HG03025 (cell line): ENCODE data around the gene OR4F3.
"Not testable (repeated sequence)": the region's sequence is repeated elsewhere in the genome, so short reads cannot be mapped to it uniquely, and the experiment has no call there.

ENCODE experiments used
- ATAC-seq: cut with Tn5 transposase; IDR thresholded peaks from one replicate; pipeline ENCODE4 v1.9.1; 2021; ENCODE audit warnings: mild to moderate bottlenecking, moderate library complexity; ENCODE audit not compliant: unreplicated experiment, low FRiP score

The OR4F3 gene

GRCh38 chr5:181366968-181367367 is at the start of gene OR4F3:
Gene OR4F3, plus strand, starts transcription at chr5:181367268.
- not testable (repeated sequence) for ATAC-seq
